K562 (cell line): ENCODE data around the gene STMND1. TPM values are rescaled to one million over a fixed set of nuclear protein-coding genes. Genes with fewer than 3 reads are reported as not detected.

Experiments used
- ATAC-seq: fragments of 200-7000 bp; cut with Tn5 transposase; 3 replicates; pipeline ENCODE4 v1.9.1; 2020; ENCODE audit warnings: moderate library complexity
- BruUV-seq: library from RNA; stranded (reverse); fragments of 400-500 nt; replicated peaks from 2 replicates; lab custom pipeline; 2021; lab: Mats Ljungman, UMichigan
- CTCF ChIA-PET: fragments of 300-600 bp; formaldehyde crosslinking; extraction: SDS; loops from one replicate; lab custom pipeline; 2021; ENCODE audit warnings: low intra/inter-chr PET ratio; lab: Yijun Ruan, JAX
- POLR2A ChIA-PET: fragments of 300-600, 350-650 bp; sonication (Branson Sonifier 250); formaldehyde crosslinking; extraction: SDS; loops from one replicate; lab custom pipeline; 2021; ENCODE audit warnings: antibody characterized with exemption, inconsistent platforms; lab: Yijun Ruan, JAX
- DNase-seq, 4 experiments: peaks; one replicate each; pipeline versions ENCODE4 v3.0.0 to v3.0.0-alpha.2; 2011 to 2018; ENCODE audit warnings: low spot score in 3 of 4, mixed read lengths in 3 of 4; ENCODE audit errors: extremely low read depth in 1 of 4
- FAIRE-seq: peaks from 2 replicates; lab custom pipeline; 2011; peaks lifted over from hg19 to GRCh38; lab: Jason Lieb, UNC
- H2AFZ ChIP-seq: 2 replicates; pipeline ENCODE4 v1.6.0; 2011; ENCODE audit warnings: low read depth, low read length, control low read depth, inconsistent platforms
- H3K27ac ChIP-seq: fragments of 200-600 bp; 3 replicates; pipeline ENCODE4 v1.8.0; 2011; ENCODE audit warnings: low read depth, mild to moderate bottlenecking, control low read depth, inconsistent platforms, low read length, moderate library complexity, mixed read lengths; ENCODE audit errors: extremely low read depth
- H3K27me3 ChIP-seq, 2 experiments: fragments of 300-600 bp in 1 of 2; 2 replicates in 1 of 2; 3 replicates in 1 of 2; pipeline versions ENCODE4 v1.6.0 to v1.8.0; 2011; ENCODE audit warnings: inconsistent platforms in 2 of 2, low read length in 2 of 2, mild to moderate bottlenecking in 1 of 2, mixed read lengths in 1 of 2, moderate library complexity in 1 of 2; ENCODE audit not compliant: control insufficient read depth in 2 of 2, insufficient read depth in 2 of 2
- H3K36me3 ChIP-seq: fragments of 300-600 bp; 3 replicates; pipeline ENCODE4 v1.8.0; 2011; ENCODE audit warnings: mild to moderate bottlenecking, low read length, inconsistent platforms; ENCODE audit not compliant: control insufficient read depth, insufficient read depth
- H3K4me1 ChIP-seq, 2 experiments: fragments of 200-600 bp in 1 of 2; replicated peaks in 1 of 2; 2 replicates in 1 of 2; 3 replicates in 1 of 2; pipeline versions ENCODE4 v1.5.1 to v1.8.0; 2011; ENCODE audit warnings: inconsistent platforms in 2 of 2, low read length in 2 of 2, mild to moderate bottlenecking in 1 of 2, mixed read lengths in 1 of 2, moderate library complexity in 1 of 2; ENCODE audit not compliant: control insufficient read depth in 2 of 2, insufficient read depth in 2 of 2
- H3K4me2 ChIP-seq: 2 replicates; pipeline ENCODE4 v1.6.1; 2011; ENCODE audit warnings: low read length, control low read depth, inconsistent platforms, mixed read lengths; ENCODE audit not compliant: insufficient read depth
- H3K4me3 ChIP-seq: fragments of 200-600 bp; sonication (generic), shearing (Covaris generic); 2 replicates; pipeline ENCODE4 v1.5.1; 2016; ENCODE audit warnings: control low read depth, inconsistent platforms
- H3K79me2 ChIP-seq: fragments of 200-600 bp; 3 replicates; pipeline ENCODE4 v1.8.0; 2011; ENCODE audit warnings: low read length, inconsistent platforms; ENCODE audit not compliant: control insufficient read depth, insufficient read depth
- H3K9ac ChIP-seq, 2 experiments: 2 replicates each; pipeline versions ENCODE4 v1.6.0 to v1.6.1; 2011; ENCODE audit warnings: low read depth in 2 of 2, low read length in 2 of 2, control low read depth in 1 of 2, inconsistent platforms in 1 of 2, mild to moderate bottlenecking in 1 of 2, mixed read lengths in 1 of 2; ENCODE audit not compliant: insufficient read depth in 1 of 2
- H3K9me1 ChIP-seq: one replicate; pipeline ENCODE4 v1.6.0; 2011; ENCODE audit warnings: inconsistent platforms, mild to moderate bottlenecking, low read length, moderate library complexity; ENCODE audit not compliant: control insufficient read depth, insufficient read depth
- H3K9me3 ChIP-seq: replicated peaks from 2 replicates; pipeline ENCODE4 v1.5.1; 2011; ENCODE audit warnings: low read depth, low read length, inconsistent platforms; ENCODE audit not compliant: control insufficient read depth, insufficient read depth
- H4K20me1 ChIP-seq: replicated peaks from 2 replicates; pipeline ENCODE4 v1.6.1; 2011; ENCODE audit warnings: low read length, inconsistent platforms, mixed read lengths; ENCODE audit not compliant: control insufficient read depth, insufficient read depth
- FOXO4 ChIP-seq: fragments of 450-650 bp; formaldehyde crosslinking; IDR thresholded peaks from 2 replicates; pipeline ENCODE4 v1.4.0; 2020; ENCODE audit warnings: mild to moderate bottlenecking, moderate library complexity
- PCBP2 ChIP-seq: fragments of 200-400 bp; formaldehyde crosslinking; IDR thresholded peaks from 2 replicates; pipeline ENCODE4 v1.6.1; 2018; ENCODE audit warnings: low read length, low read depth, mild to moderate bottlenecking, moderate library complexity; ENCODE audit not compliant: poor library complexity, severe bottlenecking
- POLR3G ChIP-seq: IDR thresholded peaks from 2 replicates; pipeline ENCODE4 v1.6.1; 2011; ENCODE audit not compliant: insufficient read length, insufficient replicate concordance; ENCODE audit errors: extremely low read depth
- PRDM10 ChIP-seq: fragments of 450-650 bp; IDR thresholded peaks from 2 replicates; pipeline ENCODE4 v1.6.1; 2018; ENCODE audit not compliant: partially characterized antibody
- PURB ChIP-seq: sonication (generic); formaldehyde crosslinking; IDR thresholded peaks from 2 replicates; pipeline ENCODE4 v1.9.0; 2021; ENCODE audit warnings: low read depth, mild to moderate bottlenecking, missing genetic modification reagents
- RFX5 ChIP-seq: IDR thresholded peaks from 2 replicates; pipeline ENCODE4 v1.6.1; 2011; ENCODE audit warnings: low read depth, mild to moderate bottlenecking, improper control_type of control experiment, low read length
- SFPQ ChIP-seq: fragments of 200-400 bp; formaldehyde crosslinking; IDR thresholded peaks from 2 replicates; pipeline ENCODE4 v1.6.1; 2017; ENCODE audit warnings: mild to moderate bottlenecking, low read depth, low read length, moderate library complexity
- ZNF592 ChIP-seq: fragments of 450-650 bp; IDR thresholded peaks from 2 replicates; pipeline ENCODE4 v1.6.1; 2017; ENCODE audit warnings: antibody characterized with exemption, mild to moderate bottlenecking
- ZNF717 ChIP-seq: fragments of 250-450 bp; sonication (Bioruptor Pico); IDR thresholded peaks from 2 replicates; pipeline ENCODE4 v1.5.0; 2021
- WGBS: fragments of 100-300 bp; shearing (Covaris generic); methylation state at CpG from one replicate; pipeline ENCODE4 v1.1.6; 2016; ENCODE audit warnings: low coverage, mixed read lengths; ENCODE audit not compliant: insufficient coverage; ENCODE audit errors: missing lambda C conversion rate; 5-methylcytosine and 5-hydroxymethylcytosine counted together
- in situ Hi-C: fragments of 300-500 bp; cut with MboI; formaldehyde crosslinking; loops from 4 replicates; pipeline ENCODE4 v1.15.0; 2018; ENCODE audit warnings: inconsistent platforms, mixed read lengths
- intact Hi-C: fragments of 100-400 bp; cut with micrococcal nuclease; formaldehyde crosslinking; loops from 2 replicates; pipeline ENCODE4 v1.14.2; 2022
- polyA plus RNA-seq, 8 experiments: library from polyadenylated mRNA; depleted of rRNA in 4 of 8; stranded (reverse) in 5 of 8; unstranded in 3 of 8; fragments of >200 nt; fragmentation: Nextera tagmentation in 2 of 8; fragmentation: Illumina TruSeq in 1 of 8; extraction: Ambion mirVana in 2 of 8; extraction: Trizol in 1 of 8; gene quantifications; 2 replicates each; pipeline versions ENCODE4 v1.2.1 to v1.2.3, GENCODE V29; 2011 to 2014; ENCODE audit warnings: inconsistent platforms in 1 of 8, missing spikeins in 1 of 8
- total RNA-seq, 7 experiments: library from RNA; depleted of rRNA in 6 of 7; stranded (reverse); fragments of >200 nt in 6 of 7; fragmentation: Illumina TruSeq in 2 of 7; extraction: Trizol in 2 of 7; gene quantifications; 2 replicates each; pipeline versions ENCODE4 v1.2.1 to v1.2.3, GENCODE V29; 2011 to 2021; ENCODE audit warnings: low replicate concordance in 1 of 7

Gene STMND1
- total and polyA plus RNA-seq, 9 of the 15 experiments (the other 6 are each of a cell fraction or from before 2014, with no cell fraction given): not detected

- Histone ChIP-seq H3K9me1 (no peaks in the 10 kb centered on the region), H3K27me3 (peaks cover 0 to 12% of the 10 kb centered on the region in 2 experiments; a peak in 2 of 5 replicates), H4K20me1 (no peaks in the 10 kb centered on the region), H3K4me1 (no peaks in the 10 kb centered on the region), H3K9me3 (no peaks in the 10 kb centered on the region), H3K36me3 (no peaks in the 10 kb centered on the region), H3K4me2 (no peak overlapping the region), H3K79me2 (no peaks in the 10 kb centered on the region), H2AFZ (no peak overlapping the region), H3K9ac (no peak overlapping the region), H3K4me3 (no peak overlapping the region), H3K27ac (no peak overlapping the region)
- intact Hi-C loops (no loop called here), in situ Hi-C loops (loop anchor here (25.0 kb wide), 1 partner anchor 1143 kb away; no protein-coding TSS in a partner anchor)
- FAIRE-seq: no peak
- ATAC-seq: no peak
- no peak for TF ChIP-seq PURB (CRISPR knock-in tag)
- TF ChIP-seq ZNF717 (CRISPR knock-in tag): no peak
- no peak for TF ChIP-seq ZNF592
- no peak for TF ChIP-seq SFPQ
- no peak for TF ChIP-seq PRDM10
- no peak for TF ChIP-seq FOXO4 (CRISPR knock-in tag)
- TF ChIP-seq PCBP2: no peak
- no peak for TF ChIP-seq POLR3G
- no peak for TF ChIP-seq RFX5
- ChIA-PET POLR2A (interaction anchor here (0.7 to 1.3 kb wide), 3 partner anchors 9 to 426 kb away, joined by 3 to 5 read pairs (median 3); no protein-coding TSS in a partner anchor), CTCF (no interaction called here)
- WGBS: 2% methylated on average over 6 of the region's 6 CpGs
- DNase-seq: no peak
- no TSS peak for BruUV-seq
Measured at GRCh38 chr6:17169711-17170110, 67.9 kb downstream of the STMND1 start.
